Measurements from ENCODE around the gene MICOS13.

The MICOS13 gene

GRCh38 chr19:5680437-5681368, at the start of gene MICOS13, which contains the start of gene HSD11B1L:
TSS of gene MICOS13 (minus strand) at chr19:5680516. CDS start at chr19:5680486, 30 bp downstream.
TSS of gene HSD11B1L (plus strand) at chr19:5681027. CDS start at chr19:5684833, 3,806 bp downstream.
- no peak for TF ChIP-seq CTCF (IDR thresholded peaks at IDR 0.05; ENCODE audit: insufficient read depth, low read depth, low read length, missing control alignments)
- DNase-seq (ENCODE audit: low read depth), result peak; percentile 100
- H3K4me3 ChIP-seq (ENCODE audit: low read depth, low read length), result peak within 1 kb of the TSS; percentile 75

GRCh38 chr19:5727453-5728050, 47.2 kb upstream of the MICOS13 start:
- no peak for TF ChIP-seq CTCF (IDR thresholded peaks at IDR 0.05; ENCODE audit: insufficient read depth, low read depth, low read length, missing control alignments)
- DNase-seq (ENCODE audit: low read depth), result no peak
- no peak overlapping the region for H3K4me3 ChIP-seq (ENCODE audit: low read depth, low read length)

GRCh38 chr19:5719961-5720790, 39.9 kb upstream of the MICOS13 start, which contains the start of the genes CATSPERD and LONP1:
TSS of gene CATSPERD (plus strand) at chr19:5720637. CDS start at chr19:5720738, 101 bp downstream.
TSS of gene LONP1 (minus strand) at chr19:5720146. CDS start at chr19:5720132, 14 bp downstream.
- TF ChIP-seq CTCF (IDR thresholded peaks at IDR 0.05; ENCODE audit: insufficient read depth, low read depth, low read length, missing control alignments), result peak; percentile 97
- DNase-seq (ENCODE audit: low read depth), result peak; percentile 99
- peak within 1 kb of the TSS; percentile 73 for H3K4me3 ChIP-seq (ENCODE audit: low read depth, low read length)

GRCh38 chr19:5719274-5719960, 39.1 kb upstream of the MICOS13 start:
- TF ChIP-seq CTCF (IDR thresholded peaks at IDR 0.05; ENCODE audit: insufficient read depth, low read depth, low read length, missing control alignments), result no peak
- DNase-seq (ENCODE audit: low read depth), result peak; percentile 36
- H3K4me3 ChIP-seq (ENCODE audit: low read depth, low read length), result peak overlapping the region; percentile 73

- DNase-seq (ENCODE audit: low read depth), result peak; percentile 70
Observed at GRCh38 chr19:5718579-5719273, 38.4 kb upstream of the MICOS13 start.

More at GRCh38 chr19:5718579-5719273, 38.4 kb upstream of the MICOS13 start:
- peak overlapping the region; percentile 73 for H3K4me3 ChIP-seq (ENCODE audit: low read depth, low read length)
- no peak for TF ChIP-seq CTCF (IDR thresholded peaks at IDR 0.05; ENCODE audit: insufficient read depth, low read depth, low read length, missing control alignments)
